ENCODE data around the gene INO80.

Gene INO80

DNA sequence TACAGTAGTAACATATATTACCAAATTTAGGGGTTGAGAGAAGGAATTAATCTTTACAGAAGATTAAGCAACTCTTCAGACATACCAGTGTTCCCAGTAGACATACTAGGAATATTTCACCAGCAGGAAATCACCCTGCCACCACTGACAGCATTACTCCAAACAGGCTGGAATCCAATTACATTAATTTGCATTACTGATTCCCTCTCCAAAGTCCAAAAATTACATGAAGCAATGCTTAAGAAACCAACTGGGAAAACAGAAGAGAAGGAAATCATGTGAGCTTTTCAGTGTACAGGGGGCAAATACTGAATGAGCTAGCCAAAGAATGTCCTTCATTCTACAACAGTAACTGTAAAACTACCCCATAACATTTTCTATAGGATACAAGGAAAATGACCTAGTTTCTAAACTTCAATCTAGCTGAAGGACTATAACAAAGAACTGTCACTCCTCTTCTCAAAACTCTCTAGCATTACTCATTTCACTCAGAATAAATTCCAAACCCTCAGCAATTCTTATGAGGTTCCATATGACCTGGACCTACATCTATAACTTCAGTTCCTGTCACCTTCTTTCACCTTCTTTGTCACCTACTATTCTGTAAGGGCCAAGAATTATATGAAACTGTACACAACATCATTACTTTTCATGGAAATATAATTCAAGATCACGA lies 72.7 kb downstream of the INO80 start:
- no peak for DNase-seq

DNA sequence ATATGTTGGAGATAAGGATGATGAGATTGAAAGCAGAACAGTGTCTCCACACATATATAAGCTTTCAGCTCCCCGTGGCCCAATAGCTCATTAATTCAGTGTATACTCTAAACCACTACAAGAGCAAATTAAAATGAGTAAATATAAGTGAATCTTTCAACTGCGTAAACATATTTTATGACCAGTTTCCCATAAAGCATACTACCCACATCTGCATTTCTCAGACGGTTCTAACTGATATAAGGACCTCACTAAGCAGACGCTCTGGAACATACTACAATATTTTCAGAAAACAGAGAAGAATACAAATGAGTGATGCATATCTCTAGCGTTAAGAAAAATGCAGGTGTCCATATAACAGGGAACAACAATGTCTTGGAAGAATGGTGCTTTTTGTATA lies 73.2 kb downstream of the INO80 start:
- no peak for DNase-seq

DNA sequence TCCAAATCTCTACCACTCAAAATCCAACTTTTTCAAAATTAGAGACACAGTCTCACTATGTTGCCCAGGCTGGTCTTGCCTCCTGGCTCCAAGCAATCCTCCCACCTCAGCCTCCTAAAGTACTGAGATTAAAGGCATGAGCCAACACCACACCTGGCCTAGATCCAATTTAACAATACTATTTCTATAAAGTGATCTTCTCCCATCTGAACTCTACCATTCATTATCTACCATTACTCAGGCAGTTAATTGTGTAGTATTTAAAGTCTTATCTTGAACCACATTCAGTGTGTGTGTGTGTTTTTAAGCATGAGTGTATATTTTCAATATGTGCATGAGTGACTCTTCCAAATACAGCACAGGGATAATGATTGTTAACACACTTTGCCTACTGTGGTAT lies 77.0 kb downstream of the INO80 start:
- DNase-seq = peak; percentile 65

DNA sequence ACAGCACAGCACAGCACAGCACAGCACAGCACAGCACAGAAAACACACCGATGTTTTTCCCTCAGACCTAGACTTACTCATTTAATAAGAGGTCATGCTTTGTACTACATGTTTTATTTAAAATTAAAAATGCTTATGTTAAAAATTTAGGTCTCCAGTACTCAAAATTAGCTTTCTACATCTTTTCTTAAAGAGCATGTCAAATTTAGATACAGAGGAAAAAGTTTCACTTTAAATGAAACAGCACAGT lies 84.1 kb downstream of the INO80 start:
- DNase-seq = no peak

DNA sequence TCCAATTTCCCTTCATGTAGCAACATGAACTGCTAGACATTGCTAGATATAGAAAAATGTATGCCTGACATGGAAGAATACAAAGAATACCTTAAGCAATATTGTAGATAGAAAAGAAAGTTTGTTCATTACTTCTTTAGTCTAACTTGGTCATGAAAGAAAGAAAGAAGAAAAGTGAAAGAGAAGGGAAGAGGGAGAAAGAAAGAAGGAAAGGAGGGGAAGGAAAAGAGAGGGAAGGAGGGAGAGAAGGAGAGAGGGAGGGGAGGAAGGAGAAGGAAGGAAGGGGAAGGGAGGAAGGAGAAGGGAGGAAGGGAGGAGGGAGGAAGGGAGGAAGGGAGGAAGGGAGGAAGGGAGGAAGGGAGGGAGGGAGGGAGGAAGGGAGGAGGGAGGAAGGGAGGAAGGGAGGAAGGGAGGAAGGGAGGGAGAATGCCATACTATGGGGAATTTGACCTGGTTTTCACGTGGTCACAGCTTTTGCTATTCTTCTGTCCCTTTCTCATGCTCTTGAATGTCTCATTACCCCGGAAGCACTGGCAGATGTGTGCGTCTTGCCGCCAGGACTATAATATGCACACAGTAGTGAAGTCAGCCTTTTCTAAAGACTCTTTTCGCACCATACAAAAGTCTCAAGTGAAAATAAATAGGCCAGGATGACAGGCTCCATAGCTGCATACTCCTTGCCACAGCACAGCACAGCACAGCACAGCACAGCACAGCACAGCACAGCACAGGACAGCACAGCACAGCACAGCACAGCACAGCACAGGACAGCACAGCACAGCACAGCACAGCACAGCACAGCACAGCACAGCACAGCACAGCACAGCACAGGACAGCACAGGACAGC lies 84.6 kb downstream of the INO80 start:
- DNase-seq = no peak

DNA sequence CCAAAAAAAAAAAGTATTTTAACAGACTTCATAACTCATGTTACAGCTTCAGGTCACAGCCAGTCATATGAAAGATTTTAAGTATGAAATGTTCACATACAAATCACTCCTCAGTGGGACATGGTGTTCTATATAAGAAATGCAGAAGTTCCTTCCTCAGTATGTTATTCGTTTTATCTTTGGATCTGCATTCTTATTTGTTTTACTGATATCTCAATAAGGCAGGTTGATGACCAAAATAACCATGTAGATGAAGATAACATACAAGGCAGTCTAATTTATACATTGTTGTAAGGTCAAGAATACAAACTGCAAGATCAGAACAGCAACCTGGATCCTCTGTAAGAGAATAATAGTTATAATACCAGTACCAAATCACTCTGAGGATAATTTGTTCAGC lies 87.2 kb downstream of the INO80 start:
- peak; percentile 54 for DNase-seq

DNA sequence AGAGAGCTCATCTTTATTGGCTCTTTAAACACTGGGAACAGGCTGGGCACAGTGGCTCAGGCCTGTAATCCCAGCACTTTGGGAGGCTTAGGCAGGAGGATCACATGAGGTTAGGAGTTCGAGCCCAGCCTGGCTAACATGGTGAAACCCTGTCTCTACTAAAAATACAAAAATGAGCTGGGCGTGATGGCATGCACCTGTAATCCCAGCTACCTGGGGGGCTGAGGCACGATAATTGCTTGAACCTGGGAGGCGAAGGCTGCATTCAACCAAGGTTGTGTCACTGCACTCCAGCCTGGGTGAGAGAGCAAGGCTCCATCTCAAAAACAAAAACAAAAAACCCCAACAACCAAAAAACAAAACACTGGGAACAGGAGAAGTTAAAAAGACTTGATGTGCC lies 90.7 kb downstream of the INO80 start:
- DNase-seq = no peak

DNA sequence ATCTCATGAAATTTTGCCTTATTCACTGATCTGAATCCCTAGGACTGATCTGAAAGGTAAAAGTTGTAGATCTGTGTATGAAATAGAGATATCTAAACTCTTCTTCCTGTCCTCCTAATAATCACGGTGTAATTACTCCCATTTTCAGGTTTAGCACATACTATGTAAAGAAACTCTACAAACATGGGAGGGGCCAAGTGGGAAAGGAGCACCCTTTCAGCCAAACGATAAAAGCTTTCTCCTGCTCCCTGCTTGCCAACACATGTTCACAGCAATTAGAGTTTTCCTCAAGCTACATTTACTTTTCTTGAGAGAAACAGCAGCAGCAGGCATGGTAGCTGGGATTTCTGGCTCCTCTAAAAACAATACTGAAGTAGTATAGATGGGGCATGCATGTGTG lies 91.2 kb downstream of the INO80 start:
- DNase-seq = no peak

DNA sequence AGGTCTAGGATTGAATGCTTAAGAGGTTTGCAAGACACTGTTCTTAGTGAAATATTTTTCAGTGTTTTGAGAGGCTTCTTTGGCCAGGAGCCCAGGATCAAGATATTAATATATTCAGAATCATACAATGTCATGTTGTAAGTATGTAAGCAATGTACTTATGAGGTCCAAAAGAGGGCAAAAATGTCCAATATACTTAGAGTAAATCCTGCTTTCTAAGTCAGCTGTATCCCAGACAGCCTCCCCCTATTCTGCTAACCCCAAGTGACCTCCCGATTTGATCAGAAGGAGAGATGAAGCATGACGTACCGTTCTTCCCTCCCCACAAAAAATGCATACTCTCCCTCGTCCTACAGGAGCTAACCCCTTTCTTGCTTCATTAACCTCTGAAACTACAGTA lies 91.9 kb downstream of the INO80 start:
- DNase-seq = no peak

DNA sequence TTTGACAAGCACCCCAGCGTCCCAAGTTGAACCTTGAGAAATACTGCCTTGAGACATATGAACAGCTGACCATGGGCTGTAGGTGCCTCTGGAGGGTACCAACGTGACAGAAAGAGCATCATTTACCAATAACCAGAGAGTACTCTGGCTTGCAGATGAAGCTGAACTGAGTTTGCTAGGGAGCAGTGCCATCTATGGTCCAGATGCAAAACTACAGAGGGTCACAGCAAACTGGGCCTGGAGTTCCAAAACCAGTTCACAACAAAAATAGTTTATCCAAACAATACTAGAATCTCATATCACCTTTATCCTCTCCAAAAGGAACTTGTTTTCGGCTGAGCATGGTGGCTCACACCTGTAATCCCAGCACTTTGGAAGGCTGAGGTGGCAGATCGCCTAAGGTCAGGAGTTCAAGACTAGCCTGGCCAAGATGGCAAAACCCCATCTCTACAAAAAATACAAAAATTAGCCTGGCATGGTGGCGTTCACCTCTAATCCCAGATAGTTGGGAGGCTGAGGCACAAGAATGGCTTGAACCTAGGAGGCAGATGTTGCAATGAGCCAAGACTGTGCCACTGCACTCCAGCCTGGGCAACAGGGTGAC lies 93.5 kb downstream of the INO80 start:
- peak; percentile 73 for DNase-seq

DNA sequence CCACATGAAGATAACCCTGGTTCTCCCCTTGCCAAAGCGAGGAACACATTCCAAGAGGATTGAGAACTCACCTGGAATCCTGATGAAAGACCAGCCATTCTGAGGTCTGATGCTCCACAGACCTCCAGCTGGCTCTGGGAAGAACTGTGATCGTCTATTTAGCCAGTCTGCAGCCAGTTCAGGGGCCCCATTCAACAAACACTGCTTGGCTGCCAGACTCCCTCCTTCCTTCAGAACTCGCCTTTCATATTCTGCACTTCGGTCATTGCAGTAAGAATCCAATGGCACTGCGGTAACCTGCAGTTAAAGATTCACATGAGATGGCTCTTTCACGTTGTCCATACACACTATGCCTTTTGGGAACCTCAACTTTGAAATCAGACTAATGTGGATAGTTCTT lies 95.3 kb downstream of the INO80 start:
- DNase-seq = no peak

DNA sequence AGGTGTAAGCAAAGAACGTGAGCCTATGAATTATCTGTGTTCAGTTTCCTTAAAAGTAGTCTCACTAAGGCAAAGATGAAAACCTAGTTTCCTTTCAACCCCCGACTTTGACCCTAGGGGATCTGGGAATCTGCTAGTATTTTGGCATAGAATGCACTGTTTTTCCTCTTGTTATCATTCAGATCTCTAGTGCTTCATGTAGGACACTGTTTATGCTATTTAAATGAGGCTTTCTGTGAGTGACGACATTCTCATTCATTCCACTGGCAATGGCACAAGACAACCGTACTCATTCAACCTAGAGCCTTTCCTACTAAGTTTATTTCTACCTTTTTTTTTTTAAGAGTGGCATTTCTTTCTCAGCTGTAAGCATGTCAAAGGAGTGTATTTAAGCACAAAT lies 95.8 kb downstream of the INO80 start:
- no peak for DNase-seq

DNA sequence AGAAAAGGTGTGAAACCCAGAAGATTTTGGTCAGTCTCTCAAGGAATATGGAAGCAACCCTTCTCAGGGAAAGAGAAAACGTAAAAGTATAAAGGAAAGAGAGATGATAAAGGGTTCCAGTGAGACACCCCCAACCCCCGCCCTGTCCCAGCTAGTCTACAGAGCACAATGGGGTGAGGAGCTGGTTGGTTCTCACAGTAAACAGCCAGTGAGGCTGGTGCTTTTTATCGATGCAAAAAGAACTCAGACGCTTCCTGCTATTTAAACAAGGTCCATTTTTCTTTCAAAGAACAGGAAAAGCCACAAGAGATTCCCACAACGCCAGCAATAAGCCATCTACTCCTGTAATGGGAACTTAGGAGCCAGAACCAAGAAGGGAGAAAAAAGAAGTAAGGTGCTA lies 96.9 kb downstream of the INO80 start:
- DNase-seq = no peak

DNA sequence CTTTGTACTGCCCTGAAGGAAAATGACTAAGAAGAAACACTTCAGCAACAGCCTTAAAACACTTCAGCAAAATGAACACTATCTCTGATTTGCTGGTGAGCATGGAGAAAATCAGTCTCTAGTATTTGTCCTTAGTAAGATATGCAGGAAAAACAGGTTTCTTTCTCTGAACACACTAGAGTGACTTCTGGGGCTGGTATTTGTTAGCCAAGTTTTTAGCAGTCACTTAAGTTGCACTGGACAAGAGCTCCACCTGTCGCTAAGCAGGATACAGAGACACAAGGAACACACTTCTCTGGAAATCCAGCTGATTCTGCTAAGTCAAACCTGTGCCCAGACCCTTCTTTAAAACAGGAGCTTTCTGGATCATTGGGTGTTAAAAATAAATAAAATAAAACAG lies 97.5 kb downstream of the INO80 start:
- peak; percentile 52 for DNase-seq

DNA sequence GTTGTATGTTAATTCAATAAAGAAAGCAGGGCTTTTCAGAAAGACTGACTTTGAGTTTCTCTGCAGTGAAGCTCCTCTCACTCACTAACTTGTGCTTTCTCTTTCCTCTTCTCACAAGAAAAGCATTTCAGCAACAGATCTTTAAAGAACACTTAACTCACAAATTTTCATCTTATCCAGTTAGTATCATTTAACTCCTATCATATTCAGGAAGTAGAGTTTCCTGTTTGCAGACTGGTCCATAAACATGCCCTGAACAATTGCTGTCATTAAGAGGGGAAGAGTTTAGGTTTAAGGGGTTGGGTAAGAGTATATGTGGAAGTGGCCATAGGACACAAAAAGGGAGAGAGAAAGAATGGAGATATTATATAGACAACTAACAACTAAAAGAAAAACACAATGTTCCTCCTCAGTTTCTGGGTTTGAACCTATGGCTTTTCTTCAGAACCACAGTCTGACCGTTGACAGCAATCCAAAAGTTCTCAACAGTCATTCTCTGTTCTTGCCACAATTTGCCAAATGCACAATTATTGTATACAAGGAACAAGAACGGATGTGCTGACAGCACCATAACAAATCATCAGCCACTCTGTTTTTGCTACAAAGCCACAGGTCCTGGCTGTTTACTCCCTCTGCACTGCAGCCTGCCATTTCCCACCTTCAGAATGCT lies 98.9 kb downstream of the INO80 start:
- peak; percentile 28 for DNase-seq

DNA sequence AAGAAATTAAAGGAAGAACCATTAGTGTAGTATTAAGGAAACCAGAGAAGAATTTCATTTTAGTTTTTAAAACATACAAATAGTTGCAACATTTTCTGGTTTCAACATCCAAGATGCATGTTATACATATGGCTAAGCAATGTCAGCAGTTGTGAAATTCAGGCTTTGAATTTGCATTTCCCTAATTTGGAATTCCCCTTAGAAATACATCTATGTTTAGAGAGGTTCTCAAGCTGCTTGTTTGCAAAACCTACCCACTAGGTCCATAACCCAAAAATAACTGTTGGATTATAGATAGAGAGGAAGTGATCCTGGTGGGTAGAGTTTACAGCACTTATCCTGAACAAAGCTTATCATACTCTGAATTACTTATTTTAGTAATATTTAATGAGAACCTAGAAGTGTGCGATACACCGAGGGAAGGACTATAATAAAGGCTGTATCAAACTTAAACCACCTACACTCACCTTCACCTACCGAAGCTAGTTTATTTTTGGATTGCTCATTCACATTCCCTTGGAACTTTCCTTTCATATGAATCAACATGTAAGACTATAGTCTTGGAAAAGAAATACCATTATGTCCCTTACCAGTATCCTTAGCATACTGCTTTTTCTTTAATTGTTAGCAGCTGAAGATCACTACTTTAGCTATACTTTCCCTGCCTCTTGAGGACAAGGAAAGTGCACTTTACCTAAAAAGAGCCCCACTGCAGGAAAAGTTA lies 102.2 kb downstream of the INO80 start:
- peak; percentile 60 for DNase-seq

DNA sequence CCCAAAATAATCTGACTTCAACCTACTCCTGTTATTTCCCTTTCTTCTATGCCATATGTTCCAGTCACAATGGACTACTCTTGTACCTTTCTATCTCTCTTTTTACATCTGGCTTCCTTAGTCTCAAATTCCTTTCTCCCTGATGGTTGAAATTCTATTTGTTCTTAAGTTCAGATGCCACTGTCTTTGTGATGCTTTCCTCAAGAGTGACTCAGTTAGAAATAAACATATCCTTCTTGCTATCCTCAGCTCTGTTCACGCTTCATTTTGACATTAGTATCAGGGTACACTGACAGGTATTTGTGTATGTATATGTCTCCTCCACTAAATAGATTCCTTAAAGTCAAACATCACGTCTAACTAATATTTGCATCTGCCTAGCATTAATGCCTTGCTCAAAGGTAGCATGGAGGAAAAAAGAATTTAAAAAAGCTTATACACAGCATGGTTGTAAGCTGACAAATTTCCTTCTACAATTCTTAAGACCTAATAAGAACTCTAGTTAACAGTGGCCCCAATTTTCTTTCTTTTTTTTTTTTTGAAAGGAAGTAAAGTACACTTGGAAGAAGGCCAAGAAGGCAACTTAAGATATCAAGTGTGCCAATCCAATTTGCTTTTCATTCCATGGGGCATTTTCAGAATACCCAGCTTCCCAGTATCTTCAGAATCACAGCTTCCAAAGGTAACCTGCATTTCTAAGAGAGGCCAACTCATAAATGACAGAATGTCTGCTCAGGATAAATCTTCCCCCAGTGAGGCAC lies 104.8 kb downstream of the INO80 start:
- DNase-seq = peak; percentile 54

DNA sequence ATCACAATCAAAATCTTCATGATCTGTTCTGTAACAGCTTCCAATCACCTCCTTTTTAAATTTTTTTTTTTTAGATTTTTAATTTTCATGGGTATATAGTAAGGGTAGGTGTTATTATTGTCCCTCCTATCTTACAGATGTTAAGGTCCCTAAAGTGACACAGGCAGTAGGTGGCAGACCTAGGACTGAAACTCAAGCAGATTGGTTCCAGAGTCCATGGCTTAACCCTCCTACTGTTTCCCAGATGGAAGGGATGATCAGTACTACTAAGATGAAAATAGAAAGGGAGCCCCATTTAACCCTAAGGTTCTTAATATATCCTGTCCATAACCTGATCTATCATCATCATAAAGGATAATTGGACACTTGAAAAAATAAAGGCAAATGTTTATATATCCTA lies 105.7 kb downstream of the INO80 start:
- no peak for DNase-seq

DNA sequence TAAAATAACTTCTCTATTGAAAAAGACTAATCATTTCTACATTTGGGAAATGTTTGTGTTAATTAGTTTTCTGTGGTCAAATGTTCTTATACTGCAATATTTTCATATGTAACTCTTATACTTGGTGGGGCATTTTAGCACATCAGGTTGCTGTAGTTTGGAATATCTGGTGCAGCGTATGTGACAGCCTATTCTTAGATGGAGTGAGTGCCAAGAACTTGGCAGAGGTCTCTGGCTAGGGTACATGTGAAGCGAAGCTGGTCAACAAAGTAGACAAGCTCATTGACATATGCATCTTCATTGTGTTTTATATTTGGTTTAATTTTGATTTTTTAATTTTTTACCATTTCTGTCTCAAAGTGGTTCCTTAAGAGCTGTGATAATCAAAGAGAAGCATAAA lies 109.6 kb downstream of the INO80 start:
- DNase-seq = no peak

DNA sequence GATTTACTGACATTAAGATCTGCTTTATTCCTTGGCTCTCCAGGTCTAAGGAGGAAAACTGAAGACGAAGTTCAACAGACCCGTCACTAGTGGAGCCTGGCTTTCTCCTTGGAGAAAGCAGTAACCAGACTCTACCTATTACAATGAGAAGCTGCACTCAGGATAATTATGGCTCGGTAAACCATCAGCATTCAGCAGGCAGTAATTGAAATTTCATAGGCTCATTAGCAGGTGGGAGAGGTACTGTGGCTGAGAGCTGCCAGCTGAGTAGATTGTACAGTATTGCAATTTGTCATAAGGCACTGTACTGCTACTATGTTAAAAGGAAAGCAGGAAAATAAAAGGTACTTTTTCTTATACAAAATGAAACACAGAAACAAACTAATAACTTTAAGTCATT lies 111.6 kb downstream of the INO80 start:
- no peak for DNase-seq

DNA sequence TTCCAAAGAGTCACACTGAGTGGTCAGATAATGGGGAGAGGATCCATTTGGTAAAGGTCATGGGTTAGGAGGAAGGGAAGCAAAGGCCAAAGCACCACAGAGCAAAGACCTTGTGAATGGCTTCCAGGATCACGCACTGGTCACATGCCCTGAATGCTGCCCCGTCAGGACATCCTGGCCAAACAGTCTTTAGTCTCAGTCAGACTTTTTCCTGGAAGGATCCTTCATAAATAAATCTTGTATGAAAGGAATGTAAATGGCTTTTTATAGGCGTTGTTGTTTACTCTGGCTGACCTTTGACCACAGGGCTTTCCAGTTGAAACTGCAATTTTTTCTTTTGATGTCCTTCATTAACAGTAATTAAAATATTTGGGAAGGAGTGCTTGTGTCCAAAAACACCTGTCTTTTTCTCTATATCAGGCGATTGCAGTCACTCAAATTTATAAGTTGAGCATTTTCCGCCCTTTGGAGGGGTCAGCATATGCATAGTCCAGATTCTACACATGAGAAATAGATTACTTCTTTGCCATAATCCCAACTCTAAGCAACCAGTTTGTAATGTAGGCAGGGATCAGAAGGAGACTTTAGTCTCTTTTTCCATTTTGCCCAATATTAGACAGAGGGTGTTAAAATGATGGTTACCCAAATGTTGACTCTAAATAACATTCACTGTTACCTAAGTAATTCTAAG lies 114.4 kb downstream of the INO80 start:
- DNase-seq = no peak

DNA sequence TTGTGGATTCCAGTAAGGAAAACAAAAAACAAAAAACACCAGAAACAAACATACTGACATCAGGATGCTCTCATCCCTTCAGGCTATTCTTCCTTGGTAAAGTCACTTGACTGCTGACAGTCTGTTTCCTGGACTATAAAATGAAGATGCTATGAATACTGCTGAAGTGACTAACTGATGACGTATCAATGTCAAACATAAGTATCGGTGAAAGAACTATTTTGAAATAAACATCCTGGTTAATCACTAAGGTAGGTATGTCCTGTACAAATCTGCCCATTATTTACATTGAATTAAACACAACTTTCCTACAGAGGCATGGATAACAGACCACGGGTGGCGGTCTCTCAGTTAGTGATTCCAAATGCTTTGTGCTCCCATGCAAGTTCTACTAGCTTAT lies 116.9 kb downstream of the INO80 start:
- DNase-seq = no peak
